Chondrocyte (in vitro differentiated cells): Measurements from ENCODE around the gene EIF4G3. TPM values are rescaled to one million over a fixed set of nuclear protein-coding genes. Genes with fewer than 3 reads are reported as not detected.
A peak's percentile ranks its signal among the peaks of the same experiment; 100 is the strongest.

Source experiments
- DNase-seq: peaks from one replicate; pipeline ENCODE4 v3.0.0; 2021; ENCODE audit warnings: mixed read lengths, low spot score
- H3K27ac Mint-ChIP-seq: one replicate; pipeline ENCODE4 v1.8.0; 2021; ENCODE audit warnings: mild to moderate bottlenecking, moderate library complexity, mixed read lengths; ENCODE audit not compliant: unreplicated experiment
- H3K27me3 Mint-ChIP-seq: 2 replicates; pipeline ENCODE4 v1.8.0; 2021; ENCODE audit warnings: low read depth, mixed read lengths
- H3K36me3 Mint-ChIP-seq: 2 replicates; pipeline ENCODE4 v1.8.0; 2021; ENCODE audit warnings: low read depth, mixed read lengths
- H3K4me1 Mint-ChIP-seq: 2 replicates; pipeline ENCODE4 v1.8.0; 2021; ENCODE audit warnings: low read depth, mild to moderate bottlenecking, mixed read lengths
- H3K4me3 Mint-ChIP-seq: one replicate; pipeline ENCODE4 v1.8.0; 2021; ENCODE audit warnings: mild to moderate bottlenecking, moderate library complexity, mixed read lengths; ENCODE audit not compliant: unreplicated experiment
- H3K9me3 Mint-ChIP-seq: 2 replicates; pipeline ENCODE4 v1.8.0; 2021; ENCODE audit warnings: low read depth, mixed read lengths
- CTCF ChIP-seq: fragments of 200-600 bp; sonication (generic); IDR thresholded peaks from 2 replicates; pipeline ENCODE4 v1.5.0; 2021; ENCODE audit warnings: antibody characterized with exemption, mild to moderate bottlenecking, moderate library complexity
- total RNA-seq: library from RNA; stranded (reverse); gene quantifications from 3 replicates; pipeline ENCODE4 v1.2.1, GENCODE V29; 2021

Gene EIF4G3
- total RNA-seq, 1 donor from 2014 or later = 56.6 TPM

GRCh38 chr1:21077085-21077484 lies 99.6 kb downstream of the EIF4G3 start:
- no peak for DNase-seq
- Mint-ChIP-seq H3K9me3 (no peaks in the 10 kb centered on the region), H3K27ac (no peak overlapping the region)

GRCh38 chr1:21072721-21073120 lies 104.0 kb downstream of the EIF4G3 start:
- no peak for DNase-seq
- H3K4me1 Mint-ChIP-seq = peaks cover 40% of the 10 kb centered on the region
- no peak overlapping the region for H3K4me3 Mint-ChIP-seq
- H3K27ac Mint-ChIP-seq = no peak overlapping the region
- TF ChIP-seq CTCF = peak; percentile 52
- H3K9me3 Mint-ChIP-seq = no peaks in the 10 kb centered on the region
- H3K36me3 Mint-ChIP-seq = no peaks in the 10 kb centered on the region
- no peaks in the 10 kb centered on the region for H3K27me3 Mint-ChIP-seq

More at GRCh38 chr1:21077085-21077484, 99.6 kb downstream of the EIF4G3 start:
- H3K27me3 Mint-ChIP-seq = no peaks in the 10 kb centered on the region
- no peak overlapping the region for H3K4me3 Mint-ChIP-seq
- no peak for TF ChIP-seq CTCF
- H3K4me1 Mint-ChIP-seq = peaks cover 25% of the 10 kb centered on the region
- H3K36me3 Mint-ChIP-seq = peaks cover 4% of the 10 kb centered on the region

GRCh38 chr1:21069549-21069948 lies 107.1 kb downstream of the EIF4G3 start:
- Mint-ChIP-seq H3K4me1 (peaks cover 22% of the 10 kb centered on the region), H3K27ac (peak overlapping the region; percentile 96), H3K36me3 (no peaks in the 10 kb centered on the region)

GRCh38 chr1:21068937-21069336 lies 107.8 kb downstream of the EIF4G3 start:
- H3K27ac Mint-ChIP-seq = peak overlapping the region; percentile 96
- no peaks in the 10 kb centered on the region for H3K36me3 Mint-ChIP-seq
- H3K4me3 Mint-ChIP-seq = no peak overlapping the region
- no peaks in the 10 kb centered on the region for H3K27me3 Mint-ChIP-seq
- H3K9me3 Mint-ChIP-seq = no peaks in the 10 kb centered on the region
- no peak for TF ChIP-seq CTCF
- H3K4me1 Mint-ChIP-seq = peaks cover 22% of the 10 kb centered on the region
- no peak for DNase-seq

More at GRCh38 chr1:21069549-21069948, 107.1 kb downstream of the EIF4G3 start:
- Mint-ChIP-seq H3K27me3 (no peaks in the 10 kb centered on the region), H3K9me3 (no peaks in the 10 kb centered on the region), H3K4me3 (peak overlapping the region; percentile 39)
- TF ChIP-seq CTCF = no peak
- no peak for DNase-seq

GRCh38 chr1:21067551-21068227 lies 109.0 kb downstream of the EIF4G3 start:
- TF ChIP-seq CTCF = no peak
- Mint-ChIP-seq H3K4me3 (no peak overlapping the region), H3K27ac (no peak overlapping the region), H3K36me3 (no peaks in the 10 kb centered on the region), H3K4me1 (peaks cover 19% of the 10 kb centered on the region), H3K27me3 (no peaks in the 10 kb centered on the region), H3K9me3 (no peaks in the 10 kb centered on the region)
- no peak for DNase-seq
